ENCODE measurements around the gene TTR.

DNA sequence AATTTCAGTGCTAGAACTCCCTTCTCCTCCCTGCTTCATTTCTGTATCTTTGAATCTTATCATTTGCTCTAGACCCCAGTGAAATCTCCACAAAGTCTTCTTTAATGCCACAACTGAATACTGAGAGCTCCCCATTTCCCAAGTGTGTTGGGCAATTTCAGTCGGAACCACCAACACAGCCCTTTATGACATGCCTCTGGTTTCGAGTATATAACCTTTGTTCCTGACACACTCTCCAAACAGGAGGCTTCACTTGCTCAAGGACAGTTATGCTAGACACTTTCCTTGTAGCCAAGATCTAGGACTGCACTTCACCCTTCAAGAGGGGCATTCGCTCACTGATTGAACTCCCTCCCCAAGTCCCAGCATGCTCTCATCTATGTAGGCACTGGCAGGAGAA is 18.6 kb upstream of the TTR start:
- TF ChIP-seq, protein P1, sequence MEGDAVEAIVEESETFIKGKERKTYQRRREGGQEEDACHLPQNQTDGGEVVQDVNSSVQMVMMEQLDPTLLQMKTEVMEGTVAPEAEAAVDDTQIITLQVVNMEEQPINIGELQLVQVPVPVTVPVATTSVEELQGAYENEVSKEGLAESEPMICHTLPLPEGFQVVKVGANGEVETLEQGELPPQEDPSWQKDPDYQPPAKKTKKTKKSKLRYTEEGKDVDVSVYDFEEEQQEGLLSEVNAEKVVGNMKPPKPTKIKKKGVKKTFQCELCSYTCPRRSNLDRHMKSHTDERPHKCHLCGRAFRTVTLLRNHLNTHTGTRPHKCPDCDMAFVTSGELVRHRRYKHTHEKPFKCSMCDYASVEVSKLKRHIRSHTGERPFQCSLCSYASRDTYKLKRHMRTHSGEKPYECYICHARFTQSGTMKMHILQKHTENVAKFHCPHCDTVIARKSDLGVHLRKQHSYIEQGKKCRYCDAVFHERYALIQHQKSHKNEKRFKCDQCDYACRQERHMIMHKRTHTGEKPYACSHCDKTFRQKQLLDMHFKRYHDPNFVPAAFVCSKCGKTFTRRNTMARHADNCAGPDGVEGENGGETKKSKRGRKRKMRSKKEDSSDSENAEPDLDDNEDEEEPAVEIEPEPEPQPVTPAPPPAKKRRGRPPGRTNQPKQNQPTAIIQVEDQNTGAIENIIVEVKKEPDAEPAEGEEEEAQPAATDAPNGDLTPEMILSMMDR (conservative IDR thresholded peaks at IDR 0.05): no peak
- no peak for TF ChIP-seq ZFX (IDR thresholded peaks at IDR 0.05)
